Skin epidermis (tissue), 12 donors: ENCODE measurements around the gene VEZT.
"Not testable (repeated sequence)": the region's sequence is repeated elsewhere in the genome, so short reads cannot be mapped to it uniquely, and the experiment has no call there.

ENCODE experiments used
- H3K27ac ChIP-seq, 21 experiments: fragments of 200-600 bp; sonication (generic) in 11 of 21; one replicate each; pipeline ENCODE4 v1.5.0; 2020; ENCODE audit warnings: mild to moderate bottlenecking in 3 of 21, inconsistent platforms in 2 of 21, moderate library complexity in 2 of 21
- H3K4me3 ChIP-seq, 7 experiments: fragments of 200-600 bp; sonication (generic) in 2 of 7; one replicate each; pipeline ENCODE4 v1.5.0; 2020; ENCODE audit warnings: inconsistent platforms in 2 of 7, mild to moderate bottlenecking in 2 of 7, moderate library complexity in 1 of 7

The VEZT gene

GRCh38 chr12:95291501-95291900 lies 73.9 kb downstream of the VEZT start:
- Histone ChIP-seq H3K27ac (no peak overlapping the region), H3K4me3 (no peak overlapping the region)

GRCh38 chr12:95298916-95299315 lies 81.3 kb downstream of the VEZT start:
- H3K4me3 ChIP-seq = no peak overlapping the region
- H3K27ac ChIP-seq = no peak overlapping the region

GRCh38 chr12:95300286-95300685 lies 82.7 kb downstream of the VEZT start:
- Histone ChIP-seq H3K27ac (no peak overlapping the region), H3K4me3 (no peak overlapping the region)

- Histone ChIP-seq H3K27ac (no peak overlapping the region), H3K4me3 (no peak overlapping the region)
Observed at GRCh38 chr12:95303476-95303875, 85.9 kb downstream of the VEZT start.

GRCh38 chr12:95304673-95305198 lies 87.1 kb downstream of the VEZT start:
- Histone ChIP-seq H3K27ac (no peak overlapping the region), H3K4me3 (no peak overlapping the region)

- H3K27ac ChIP-seq = no peak overlapping the region
- no peak overlapping the region for H3K4me3 ChIP-seq
Observed at GRCh38 chr12:95312656-95313055, 95.0 kb downstream of the VEZT start.

GRCh38 chr12:95314756-95315155 lies 97.1 kb downstream of the VEZT start:
- not testable (repeated sequence) for H3K4me3 ChIP-seq

GRCh38 chr12:95316798-95317197 lies 99.2 kb downstream of the VEZT start:
- H3K4me3 ChIP-seq = no peak overlapping the region
- H3K27ac ChIP-seq = no peak overlapping the region

More at GRCh38 chr12:95314756-95315155, 97.1 kb downstream of the VEZT start:
- H3K27ac ChIP-seq = not testable (repeated sequence)

- Histone ChIP-seq H3K27ac (no peak overlapping the region), H3K4me3 (no peak overlapping the region)
Observed at GRCh38 chr12:95318071-95318545, 100.5 kb downstream of the VEZT start.

GRCh38 chr12:95319694-95320331 lies 102.2 kb downstream of the VEZT start:
- Histone ChIP-seq H3K27ac (no peak overlapping the region), H3K4me3 (no peak overlapping the region)

- Histone ChIP-seq H3K4me3 (no peak overlapping the region), H3K27ac (peak overlapping the region in 1 of 21 experiments; percentile 44)
Observed at GRCh38 chr12:95321516-95322246, 104.1 kb downstream of the VEZT start.

GRCh38 chr12:95322326-95322725 lies 104.7 kb downstream of the VEZT start:
- Histone ChIP-seq H3K4me3 (no peak overlapping the region), H3K27ac (no peak overlapping the region)

GRCh38 chr12:95323212-95323611 lies 105.6 kb downstream of the VEZT start:
- Histone ChIP-seq H3K27ac (no peak overlapping the region), H3K4me3 (no peak overlapping the region)

GRCh38 chr12:95324246-95324645 lies 106.6 kb downstream of the VEZT start:
- not testable (repeated sequence) for H3K27ac ChIP-seq, H3K4me3 ChIP-seq

- H3K27ac ChIP-seq = no peak overlapping the region
- no peak overlapping the region for H3K4me3 ChIP-seq
Observed at GRCh38 chr12:95325501-95325900, 107.9 kb downstream of the VEZT start.

- H3K27ac ChIP-seq = no peak overlapping the region
- no peak overlapping the region for H3K4me3 ChIP-seq
Observed at GRCh38 chr12:95326445-95326844, 108.8 kb downstream of the VEZT start.

- Histone ChIP-seq H3K4me3 (no peak overlapping the region), H3K27ac (no peak overlapping the region)
Observed at GRCh38 chr12:95326855-95327254, 109.2 kb downstream of the VEZT start.

- Histone ChIP-seq H3K4me3 (no peak overlapping the region), H3K27ac (no peak overlapping the region)
Observed at GRCh38 chr12:95328708-95329107, 111.1 kb downstream of the VEZT start.

GRCh38 chr12:95335948-95336347 lies 118.3 kb downstream of the VEZT start:
- Histone ChIP-seq H3K4me3 (no peak overlapping the region), H3K27ac (peak overlapping the region in 5 of 21 experiments; percentile 13 to 51 (median 25))

- peak overlapping the region in 5 of 21 experiments; percentile 13 to 51 (median 25) for H3K27ac ChIP-seq
- no peak overlapping the region for H3K4me3 ChIP-seq
Observed at GRCh38 chr12:95336387-95337067, 118.9 kb downstream of the VEZT start.

- Histone ChIP-seq H3K27ac (no peak overlapping the region), H3K4me3 (no peak overlapping the region)
Observed at GRCh38 chr12:95337146-95337545, 119.5 kb downstream of the VEZT start.
